ENCODE results near the gene FAT2. TPM values are rescaled to one million over a fixed set of nuclear protein-coding genes. Genes with fewer than 3 reads are reported as not detected.
A peak's percentile ranks its signal among the peaks of the same experiment; 100 is the strongest.

FAT2 gene
- total and polyA plus RNA-seq, 4 experiments from 2014 or later: not detected

DNA sequence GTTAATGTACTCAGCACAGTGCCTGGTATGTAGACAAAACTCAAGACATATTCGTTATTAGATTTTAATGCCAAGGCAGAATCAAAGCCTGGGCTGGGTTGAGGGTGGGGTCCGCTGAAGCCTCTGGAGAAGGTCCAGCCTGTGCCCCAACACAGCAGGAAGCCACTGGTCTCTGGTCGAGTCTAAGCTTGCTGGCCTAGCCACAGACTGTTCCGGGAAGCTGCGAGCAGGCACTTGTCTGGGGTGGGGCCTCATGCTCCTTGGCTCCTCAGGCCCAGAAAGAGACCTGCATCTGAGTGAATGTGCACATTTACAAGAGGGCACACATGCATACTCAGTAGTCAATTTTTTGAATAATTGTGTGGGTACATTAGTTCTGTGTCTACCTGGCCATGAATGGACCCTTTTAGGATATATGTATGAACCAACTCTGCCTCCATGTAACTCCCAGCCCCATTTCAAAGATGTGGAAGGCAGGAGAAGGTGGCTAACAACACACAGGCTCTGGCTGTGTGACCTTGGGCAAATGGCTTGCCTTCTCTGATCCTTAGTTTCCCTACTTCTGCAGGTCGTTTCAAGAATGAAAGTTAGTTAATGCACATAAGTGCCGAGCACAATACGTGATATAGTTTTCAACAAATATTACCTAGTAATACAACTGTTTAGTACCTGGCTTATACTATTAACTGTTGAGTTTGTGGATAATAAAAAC lies 18.3 kb downstream of the FAT2 start:
- intact Hi-C loops (cut with micrococcal nuclease): no loop called here
- H3K36me3 Mint-ChIP-seq: no peaks in the 10 kb centered on the region

DNA sequence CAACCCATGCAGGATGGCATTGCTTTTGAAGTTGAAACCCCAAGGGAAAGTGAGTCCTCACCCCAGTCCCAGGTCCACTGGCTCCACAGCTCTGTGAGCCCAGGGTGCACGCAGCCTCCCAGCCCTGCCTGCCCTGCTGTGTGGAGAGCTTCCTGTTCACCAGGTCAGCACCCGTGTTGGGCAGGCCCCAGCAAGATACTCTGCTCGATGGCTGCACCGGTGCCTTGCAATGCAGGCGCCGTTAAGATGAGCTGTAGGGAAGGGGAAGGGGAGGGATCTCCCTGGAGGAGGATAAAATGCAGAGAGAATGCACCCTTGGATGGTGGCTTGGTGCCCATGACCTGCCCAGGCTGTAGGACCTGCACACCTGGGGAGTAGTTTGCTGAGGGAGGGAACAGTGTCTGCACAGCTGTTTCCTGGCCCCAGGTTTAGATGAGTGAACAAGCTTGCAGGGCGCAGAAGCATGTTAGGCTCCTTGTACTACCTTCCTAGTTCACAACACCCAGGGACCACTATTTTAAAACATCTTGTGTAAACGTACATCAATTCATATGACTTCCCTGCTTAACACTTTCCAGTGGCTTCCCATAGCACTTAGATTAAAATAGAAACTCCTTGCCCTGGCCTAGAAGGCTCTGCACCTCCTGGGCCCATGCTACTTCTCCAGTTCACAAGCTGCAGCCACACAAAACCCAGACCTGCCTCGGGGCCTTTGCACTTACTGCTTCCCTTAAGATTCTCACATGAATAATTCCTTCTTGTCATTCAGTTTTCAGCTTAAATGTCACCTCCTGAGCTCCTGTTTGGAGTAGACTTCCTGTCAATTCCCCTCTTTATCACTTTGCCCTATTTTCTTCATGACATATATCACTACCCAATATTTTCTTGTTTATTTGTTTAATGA lies 19.6 kb downstream of the FAT2 start:
- no peaks in the 10 kb centered on the region for H3K4me1 Mint-ChIP-seq
- Histone ChIP-seq H3K27me3 (ENCODE audit: insufficient read depth, low read length) (no peaks in the 10 kb centered on the region), H3K4me3 (ENCODE audit: low read length in 2 of 2) (no peak overlapping the region), H3K9me3 (ENCODE audit: control insufficient read depth in 1 of 2, low read length in 2 of 2) (no peaks in the 10 kb centered on the region), H3K36me3 (ENCODE audit: insufficient read depth, low read length) (no peaks in the 10 kb centered on the region), H3K4me1 (ENCODE audit: insufficient read depth, low read length) (no peaks in the 10 kb centered on the region), H3K27ac (ENCODE audit: low read depth, low read length) (no peak overlapping the region)
- no peaks in the 10 kb centered on the region for H3K9me3 Mint-ChIP-seq
- CTCF ChIA-PET (ENCODE audit: partially characterized antibody): no interaction called here
- DNase-seq: no peak
- no peak overlapping the region for H3K4me3 Mint-ChIP-seq
- peaks cover 6 to 7% of the 10 kb centered on the region in 2 donors for H3K27me3 Mint-ChIP-seq
- H3K36me3 Mint-ChIP-seq: no peaks in the 10 kb centered on the region
- H3K27ac Mint-ChIP-seq: peak overlapping the region in 1 of 7 donors; percentile 2
- POLR2A ChIA-PET (ENCODE audit: partially characterized antibody): no interaction called here
- intact Hi-C loops (cut with micrococcal nuclease): no loop called here

More for the DNA sequence above, 18.3 kb downstream of the FAT2 start:
- POLR2A ChIA-PET (ENCODE audit: partially characterized antibody): no interaction called here
- no peak overlapping the region for H3K4me3 Mint-ChIP-seq
- Histone ChIP-seq H3K27me3 (ENCODE audit: insufficient read depth, low read length) (no peaks in the 10 kb centered on the region), H3K27ac (ENCODE audit: low read depth, low read length) (no peak overlapping the region), H3K4me1 (ENCODE audit: insufficient read depth, low read length) (no peaks in the 10 kb centered on the region), H3K9me3 (ENCODE audit: control insufficient read depth in 1 of 2, low read length in 2 of 2) (no peaks in the 10 kb centered on the region), H3K4me3 (ENCODE audit: low read length in 2 of 2) (no peak overlapping the region), H3K36me3 (ENCODE audit: insufficient read depth, low read length) (no peaks in the 10 kb centered on the region)
- CTCF ChIA-PET (ENCODE audit: partially characterized antibody): no interaction called here
- no peaks in the 10 kb centered on the region for H3K9me3 Mint-ChIP-seq
- H3K27me3 Mint-ChIP-seq: peaks cover 3% of the 10 kb centered on the region in 2 donors
- DNase-seq: no peak
- no peak overlapping the region for H3K27ac Mint-ChIP-seq
- H3K4me1 Mint-ChIP-seq: peaks cover 4 to 10% (median 7%) of the 10 kb centered on the region in 4 donors

DNA sequence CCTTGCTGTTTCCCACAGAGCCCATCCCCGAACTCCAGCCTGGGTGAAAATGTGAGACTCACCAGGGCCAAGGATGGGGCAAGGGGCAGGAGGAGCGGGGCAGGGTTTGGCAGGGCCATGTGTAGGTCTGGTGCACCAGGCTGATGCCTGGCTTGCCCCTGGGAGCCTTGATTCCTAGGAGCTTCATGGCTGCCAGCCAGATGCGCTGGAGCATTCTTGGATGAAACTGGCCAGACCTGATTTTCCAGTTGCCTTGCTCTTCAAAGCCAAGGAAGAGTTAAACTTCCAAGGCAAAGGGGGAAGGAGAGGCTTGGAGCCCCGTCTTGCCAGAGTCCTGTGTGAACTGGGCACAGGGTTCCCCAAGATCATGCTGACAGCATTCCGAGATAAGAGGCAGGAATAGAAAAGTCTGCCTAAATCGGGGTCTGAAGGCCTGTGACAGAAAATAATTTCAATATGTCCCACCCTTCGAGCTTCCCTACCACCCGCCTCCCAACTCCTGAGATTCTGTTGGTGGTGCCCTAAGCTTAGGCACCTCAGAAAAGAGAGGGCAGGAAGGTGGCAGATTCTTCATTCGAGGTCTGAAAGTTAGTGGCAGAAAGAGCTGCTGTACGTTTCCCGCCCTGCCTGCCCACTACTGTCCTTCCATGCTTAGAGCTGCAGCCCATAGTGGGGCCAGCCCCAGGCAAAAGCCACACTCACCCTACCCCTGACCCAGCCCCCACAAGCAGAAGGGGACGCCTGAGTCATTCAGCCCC lies 20.4 kb downstream of the FAT2 start:
- peaks cover 6 to 10% of the 10 kb centered on the region in 2 donors for H3K27me3 Mint-ChIP-seq
- ChIA-PET CTCF (ENCODE audit: partially characterized antibody) (no interaction called here), POLR2A (ENCODE audit: partially characterized antibody) (no interaction called here)
- H3K4me1 ChIP-seq (ENCODE audit: insufficient read depth, low read length): no peaks in the 10 kb centered on the region
- no peak overlapping the region for H3K27ac Mint-ChIP-seq
- no peak overlapping the region for H3K27ac ChIP-seq (ENCODE audit: low read depth, low read length)
- H3K4me1 Mint-ChIP-seq: no peaks in the 10 kb centered on the region
- peaks cover 0 to 2% (median 0%) of the 10 kb centered on the region in 8 donors for H3K9me3 Mint-ChIP-seq
- no peak for DNase-seq
- no peaks in the 10 kb centered on the region for H3K9me3 ChIP-seq (ENCODE audit: control insufficient read depth in 1 of 2, low read length in 2 of 2)
- H3K36me3 Mint-ChIP-seq: no peaks in the 10 kb centered on the region
- no peaks in the 10 kb centered on the region for H3K36me3 ChIP-seq (ENCODE audit: insufficient read depth, low read length)
- H3K27me3 ChIP-seq (ENCODE audit: insufficient read depth, low read length): no peaks in the 10 kb centered on the region
- H3K4me3 Mint-ChIP-seq: no peak overlapping the region
- H3K4me3 ChIP-seq (ENCODE audit: low read length in 2 of 2): no peak overlapping the region
- intact Hi-C loops (cut with micrococcal nuclease): no loop called here

DNA sequence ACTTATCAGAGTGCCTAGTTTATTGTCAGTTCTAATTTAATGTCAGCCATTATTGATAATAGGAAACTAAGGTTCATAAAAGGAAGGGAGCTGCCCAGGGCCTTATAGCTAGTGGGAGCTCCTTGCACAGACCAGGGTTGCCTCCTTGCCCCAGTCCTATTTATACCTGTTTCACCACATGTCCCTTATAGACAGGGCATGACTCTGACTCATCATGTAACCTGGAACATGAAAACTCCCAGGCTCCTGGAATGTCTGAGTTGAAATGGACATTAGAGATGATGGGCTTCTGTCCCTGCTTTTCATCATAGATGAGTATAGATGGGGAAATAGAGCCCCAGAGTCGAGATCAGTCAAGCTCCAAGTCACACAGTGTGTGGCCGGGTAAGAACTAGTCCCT lies 21.1 kb downstream of the FAT2 start:
- no peak overlapping the region for H3K27ac Mint-ChIP-seq
- H3K4me3 Mint-ChIP-seq: no peak overlapping the region
- CTCF ChIA-PET (ENCODE audit: partially characterized antibody): no interaction called here
- intact Hi-C loops (cut with micrococcal nuclease): no loop called here
- H3K9me3 Mint-ChIP-seq: peaks cover 0 to 2% (median 0%) of the 10 kb centered on the region in 8 donors
- H3K27me3 Mint-ChIP-seq: peaks cover 6 to 10% of the 10 kb centered on the region in 2 donors
- H3K36me3 Mint-ChIP-seq: no peaks in the 10 kb centered on the region
- H3K36me3 ChIP-seq (ENCODE audit: insufficient read depth, low read length): no peaks in the 10 kb centered on the region
- DNase-seq: no peak
- H3K4me1 ChIP-seq (ENCODE audit: insufficient read depth, low read length): no peaks in the 10 kb centered on the region
- H3K27me3 ChIP-seq (ENCODE audit: insufficient read depth, low read length): no peaks in the 10 kb centered on the region
- H3K4me3 ChIP-seq (ENCODE audit: low read length in 2 of 2): no peak overlapping the region
- H3K27ac ChIP-seq (ENCODE audit: low read depth, low read length): no peak overlapping the region
- H3K9me3 ChIP-seq (ENCODE audit: control insufficient read depth in 1 of 2, low read length in 2 of 2): no peaks in the 10 kb centered on the region
- no peaks in the 10 kb centered on the region for H3K4me1 Mint-ChIP-seq
- POLR2A ChIA-PET (ENCODE audit: partially characterized antibody): no interaction called here

DNA sequence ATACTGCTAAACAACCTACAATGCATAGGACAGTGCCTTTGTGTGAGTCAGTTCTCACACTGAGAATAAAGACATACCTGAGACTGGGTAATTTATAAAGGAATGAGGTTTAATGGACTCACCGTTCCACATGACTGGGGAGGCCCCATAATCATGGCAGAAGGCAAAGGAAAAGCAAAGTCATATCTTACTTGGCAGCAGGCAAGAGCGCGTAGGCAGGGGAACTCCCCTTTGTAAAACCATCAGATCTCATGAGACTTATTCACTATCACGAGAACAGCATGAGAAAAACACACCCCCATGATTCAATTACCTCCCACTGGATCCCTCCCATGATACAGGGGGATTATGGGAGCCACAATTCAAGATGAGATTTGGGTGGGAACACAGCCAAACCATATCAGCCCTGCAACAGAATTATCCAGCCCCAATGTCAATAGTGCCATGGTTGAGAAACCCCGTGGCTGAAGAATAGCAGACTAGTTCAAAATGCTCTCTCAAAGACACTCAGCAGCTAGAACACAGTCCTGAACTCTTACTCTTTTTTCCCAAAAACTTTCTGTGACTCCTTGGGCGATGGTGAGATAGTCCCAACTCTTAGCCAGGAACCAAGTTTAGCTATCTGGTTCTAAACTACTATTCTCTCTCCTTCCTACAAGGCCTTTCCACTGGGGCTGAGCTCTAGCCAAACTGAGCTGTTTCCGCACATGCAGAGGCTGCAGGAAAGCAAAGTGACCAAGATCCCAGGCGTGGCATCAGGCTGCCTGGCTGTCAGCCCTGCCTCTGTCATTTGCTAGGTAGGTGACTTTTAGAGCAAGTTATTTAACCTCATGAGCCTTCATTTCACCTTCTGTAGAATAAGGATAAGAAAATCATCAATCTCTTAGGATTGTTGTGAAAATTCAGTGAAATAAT lies 21.7 kb downstream of the FAT2 start:
- ChIA-PET CTCF (ENCODE audit: partially characterized antibody) (no interaction called here), POLR2A (ENCODE audit: partially characterized antibody) (no interaction called here)
- H3K27me3 ChIP-seq (ENCODE audit: insufficient read depth, low read length): no peaks in the 10 kb centered on the region
- H3K27ac ChIP-seq (ENCODE audit: low read depth, low read length): no peak overlapping the region
- H3K4me1 ChIP-seq (ENCODE audit: insufficient read depth, low read length): no peaks in the 10 kb centered on the region
- no peaks in the 10 kb centered on the region for H3K9me3 ChIP-seq (ENCODE audit: control insufficient read depth in 1 of 2, low read length in 2 of 2)
- no peak overlapping the region for H3K4me3 ChIP-seq (ENCODE audit: low read length in 2 of 2)
- Mint-ChIP-seq H3K9me3 (peaks cover 0 to 2% (median 0%) of the 10 kb centered on the region in 8 donors), H3K36me3 (no peaks in the 10 kb centered on the region), H3K4me1 (no peaks in the 10 kb centered on the region), H3K4me3 (no peak overlapping the region), H3K27ac (no peak overlapping the region), H3K27me3 (peaks cover 6 to 10% of the 10 kb centered on the region in 2 donors)
- H3K36me3 ChIP-seq (ENCODE audit: insufficient read depth, low read length): no peaks in the 10 kb centered on the region
- no peak for DNase-seq
- intact Hi-C loops (cut with micrococcal nuclease): no loop called here

DNA sequence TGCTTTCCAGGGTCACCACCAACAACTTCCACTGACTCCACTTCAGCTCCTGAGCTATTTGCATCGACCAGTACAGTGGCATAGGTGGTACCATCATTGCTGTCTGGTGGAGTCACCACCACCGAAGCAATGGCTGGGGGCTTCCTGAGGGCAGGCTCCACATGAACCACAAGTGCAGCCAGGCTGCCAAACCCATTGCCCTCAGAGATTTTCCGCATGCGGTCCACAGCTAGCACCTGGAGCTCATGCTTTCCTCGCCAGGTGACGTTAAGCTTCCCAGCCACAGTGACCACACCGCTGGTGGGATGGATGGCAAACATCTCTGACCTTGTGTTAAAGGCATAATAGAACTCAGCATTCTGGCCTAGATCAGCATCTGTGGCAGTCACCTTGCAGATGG lies 23.1 kb downstream of the FAT2 start:
- Mint-ChIP-seq H3K27me3 (peaks cover 6 to 10% of the 10 kb centered on the region in 2 donors), H3K4me1 (no peaks in the 10 kb centered on the region), H3K4me3 (no peak overlapping the region), H3K36me3 (no peaks in the 10 kb centered on the region), H3K9me3 (peaks cover 0 to 2% (median 0%) of the 10 kb centered on the region in 8 donors), H3K27ac (no peak overlapping the region)
- Histone ChIP-seq H3K27me3 (ENCODE audit: insufficient read depth, low read length) (no peaks in the 10 kb centered on the region), H3K4me1 (ENCODE audit: insufficient read depth, low read length) (no peaks in the 10 kb centered on the region), H3K27ac (ENCODE audit: low read depth, low read length) (no peak overlapping the region), H3K4me3 (ENCODE audit: low read length in 2 of 2) (no peak overlapping the region), H3K9me3 (ENCODE audit: control insufficient read depth in 1 of 2, low read length in 2 of 2) (no peaks in the 10 kb centered on the region), H3K36me3 (ENCODE audit: insufficient read depth, low read length) (no peaks in the 10 kb centered on the region)
- intact Hi-C loops (cut with micrococcal nuclease): no loop called here
- POLR2A ChIA-PET (ENCODE audit: partially characterized antibody): no interaction called here
- CTCF ChIA-PET (ENCODE audit: partially characterized antibody): no interaction called here
- no peak for DNase-seq
